Mesenchymal stem cell (in vitro differentiated cells and primary cell): ENCODE results near the gene SLC44A5.
"Not testable (repeated sequence)": the region's sequence is repeated elsewhere in the genome, so short reads cannot be mapped to it uniquely, and the experiment has no call there.

Source experiments
- DNase-seq: peaks from one replicate; pipeline ENCODE4 v3.0.0-alpha.2; 2013
- H2AFZ ChIP-seq: one replicate; pipeline ENCODE4 v1.6.1; 2013; ENCODE audit warnings: low read depth, mild to moderate bottlenecking, control low read depth, inconsistent platforms, low read length, moderate library complexity
- H2AK5ac ChIP-seq: 2 replicates; pipeline ENCODE4 v1.6.1; 2013; ENCODE audit warnings: low read length, moderate library complexity, mild to moderate bottlenecking, inconsistent platforms; ENCODE audit not compliant: severe bottlenecking
- H2BK120ac ChIP-seq: one replicate; pipeline ENCODE4 v1.6.1; 2013; ENCODE audit warnings: low read depth, mild to moderate bottlenecking, inconsistent platforms, low read length, moderate library complexity
- H2BK12ac ChIP-seq, 2 experiments: one replicate each; pipeline ENCODE4 v1.6.1; 2013; ENCODE audit warnings: inconsistent platforms in 2 of 2, low read length in 2 of 2, mild to moderate bottlenecking in 2 of 2, moderate library complexity in 2 of 2, control low read depth in 1 of 2
- H2BK15ac ChIP-seq: one replicate; pipeline ENCODE4 v1.6.1; 2013; ENCODE audit warnings: mild to moderate bottlenecking, low read depth, inconsistent platforms; ENCODE audit not compliant: poor library complexity, severe bottlenecking
- H2BK5ac ChIP-seq: 2 replicates; pipeline ENCODE4 v1.6.1; 2013; ENCODE audit warnings: low read depth, mild to moderate bottlenecking, low read length, control low read depth, inconsistent platforms; ENCODE audit not compliant: poor library complexity, severe bottlenecking
- H3K14ac ChIP-seq, 2 experiments: one replicate each; pipeline ENCODE4 v1.6.1; 2013; ENCODE audit warnings: inconsistent platforms in 2 of 2, low read length in 2 of 2, control low read depth in 1 of 2, mild to moderate bottlenecking in 1 of 2, moderate library complexity in 1 of 2
- H3K18ac ChIP-seq, 2 experiments: one replicate each; pipeline ENCODE4 v1.6.1; 2013; ENCODE audit warnings: inconsistent platforms in 2 of 2, low read length in 2 of 2, control low read depth in 1 of 2, low read depth in 1 of 2, mild to moderate bottlenecking in 1 of 2
- H3K23ac ChIP-seq, 2 experiments: one replicate each; pipeline ENCODE4 v1.6.1; 2013; ENCODE audit warnings: inconsistent platforms in 2 of 2, low read length in 2 of 2, mild to moderate bottlenecking in 2 of 2, moderate library complexity in 2 of 2, control low read depth in 1 of 2
- H3K27ac ChIP-seq: 2 replicates; pipeline ENCODE4 v1.5.1; 2013; ENCODE audit warnings: mild to moderate bottlenecking, moderate library complexity, low read length, control low read depth, inconsistent platforms; ENCODE audit not compliant: poor library complexity, severe bottlenecking
- H3K27me3 ChIP-seq, 2 experiments: 2 replicates each; pipeline versions ENCODE4 v1.6.1 to v1.7.0; 2013; ENCODE audit warnings: low read length in 2 of 2, mild to moderate bottlenecking in 2 of 2, moderate library complexity in 2 of 2, control low read depth in 1 of 2, inconsistent platforms in 1 of 2; ENCODE audit not compliant: control insufficient read depth in 1 of 2, insufficient read depth in 1 of 2
- H3K36me3 ChIP-seq, 2 experiments: 2 replicates each; pipeline versions ENCODE4 v1.6.1 to v1.7.0; 2013; ENCODE audit warnings: low read length in 2 of 2, control low read depth in 1 of 2, inconsistent platforms in 1 of 2, low read depth in 1 of 2, mild to moderate bottlenecking in 1 of 2; ENCODE audit not compliant: insufficient read depth in 2 of 2, control insufficient read depth in 1 of 2
- H3K4ac ChIP-seq, 2 experiments: one replicate each; pipeline ENCODE4 v1.6.1; 2013; ENCODE audit warnings: inconsistent platforms in 2 of 2, low read length in 2 of 2, mild to moderate bottlenecking in 2 of 2, moderate library complexity in 2 of 2, control low read depth in 1 of 2, low read depth in 1 of 2
- H3K4me1 ChIP-seq: 2 replicates; pipeline ENCODE4 v1.6.1; 2013; ENCODE audit warnings: low read depth, low read length, control low read depth; ENCODE audit not compliant: control insufficient read depth, insufficient read depth
- H3K4me2 ChIP-seq: 2 replicates; pipeline ENCODE4 v1.6.1; 2013; ENCODE audit warnings: low read length, mild to moderate bottlenecking, inconsistent platforms; ENCODE audit not compliant: poor library complexity, severe bottlenecking
- H3K4me3 ChIP-seq, 2 experiments: 2 replicates each; pipeline versions ENCODE4 v1.5.1 to v1.7.0; 2013; ENCODE audit warnings: low read length in 2 of 2, mild to moderate bottlenecking in 2 of 2, control low read depth in 1 of 2, low read depth in 1 of 2; ENCODE audit not compliant: insufficient read depth in 1 of 2
- H3K79me1 ChIP-seq: replicated peaks from 2 replicates; pipeline ENCODE4 v1.6.1; 2013; ENCODE audit warnings: mild to moderate bottlenecking, control low read depth, low read length, inconsistent platforms; ENCODE audit not compliant: poor library complexity, severe bottlenecking
- H3K9ac ChIP-seq: 2 replicates; pipeline ENCODE4 v1.7.0; 2013; ENCODE audit warnings: mild to moderate bottlenecking, low read length, moderate library complexity
- H3K9me3 ChIP-seq: 2 replicates; pipeline ENCODE4 v1.7.0; 2013; ENCODE audit warnings: mild to moderate bottlenecking, low read length; ENCODE audit not compliant: control insufficient read depth
- H4K8ac ChIP-seq: one replicate; pipeline ENCODE4 v1.6.1; 2013; ENCODE audit warnings: inconsistent platforms, mild to moderate bottlenecking, low read length, moderate library complexity
- H4K91ac ChIP-seq: one replicate; pipeline ENCODE4 v1.6.1; 2013; ENCODE audit warnings: mild to moderate bottlenecking, low read length, inconsistent platforms
- WGBS: methylation state at CpG from one replicate; pipeline ENCODE4 v1.1.7; 2013; ENCODE audit warnings: mixed read lengths; 5-methylcytosine and 5-hydroxymethylcytosine counted together

SLC44A5 gene

GRCh38 chr1:75198761-75199160 is 412.2 kb downstream of the SLC44A5 start:
- H4K91ac ChIP-seq: no peak overlapping the region
- no peak overlapping the region for H2BK120ac ChIP-seq
- no peak overlapping the region for H3K9ac ChIP-seq
- no peak overlapping the region for H2AK5ac ChIP-seq
- H2BK12ac ChIP-seq: no peak overlapping the region
- H2BK15ac ChIP-seq: no peak overlapping the region
- H3K36me3 ChIP-seq: no peaks in the 10 kb centered on the region
- H2BK5ac ChIP-seq: no peak overlapping the region
- no peak overlapping the region for H3K4ac ChIP-seq
- H3K23ac ChIP-seq: no peak overlapping the region
- H3K18ac ChIP-seq: no peak overlapping the region
- H4K8ac ChIP-seq: no peak overlapping the region
- H3K4me1 ChIP-seq: no peaks in the 10 kb centered on the region
- no peak for DNase-seq
- H3K79me1 ChIP-seq: no peaks in the 10 kb centered on the region
- H2AFZ ChIP-seq: no peak overlapping the region
- no peak overlapping the region for H3K4me3 ChIP-seq
- H3K14ac ChIP-seq: no peak overlapping the region
- H3K4me2 ChIP-seq: no peak overlapping the region
- peaks cover 0 to 4% of the 10 kb centered on the region in 2 experiments for H3K27me3 ChIP-seq
- H3K27ac ChIP-seq: no peak overlapping the region
- no CpG with 5 or more reads among the region's 1 CpG for WGBS
- no peaks in the 10 kb centered on the region for H3K9me3 ChIP-seq

GRCh38 chr1:75198163-75198562 is 412.8 kb downstream of the SLC44A5 start:
- no peak overlapping the region for H2BK120ac ChIP-seq
- no peak overlapping the region for H3K9ac ChIP-seq
- H3K14ac ChIP-seq: no peak overlapping the region
- H4K8ac ChIP-seq: no peak overlapping the region
- H3K18ac ChIP-seq: no peak overlapping the region
- H3K23ac ChIP-seq: no peak overlapping the region
- 74% methylated on average over 1 of the region's 1 CpG for WGBS
- no peaks in the 10 kb centered on the region for H3K36me3 ChIP-seq
- no peak overlapping the region for H2BK15ac ChIP-seq
- H3K79me1 ChIP-seq: no peaks in the 10 kb centered on the region
- H3K4me1 ChIP-seq: no peaks in the 10 kb centered on the region
- H3K4ac ChIP-seq: no peak overlapping the region
- H2AFZ ChIP-seq: no peak overlapping the region
- no peak overlapping the region for H4K91ac ChIP-seq
- H3K9me3 ChIP-seq: no peaks in the 10 kb centered on the region
- H3K4me2 ChIP-seq: no peak overlapping the region
- no peak overlapping the region for H2BK12ac ChIP-seq
- H3K4me3 ChIP-seq: no peak overlapping the region
- H2BK5ac ChIP-seq: no peak overlapping the region
- no peak overlapping the region for H3K27ac ChIP-seq
- DNase-seq: no peak
- H2AK5ac ChIP-seq: no peak overlapping the region
- H3K27me3 ChIP-seq: peaks cover 0 to 6% of the 10 kb centered on the region in 2 experiments

DNA sequence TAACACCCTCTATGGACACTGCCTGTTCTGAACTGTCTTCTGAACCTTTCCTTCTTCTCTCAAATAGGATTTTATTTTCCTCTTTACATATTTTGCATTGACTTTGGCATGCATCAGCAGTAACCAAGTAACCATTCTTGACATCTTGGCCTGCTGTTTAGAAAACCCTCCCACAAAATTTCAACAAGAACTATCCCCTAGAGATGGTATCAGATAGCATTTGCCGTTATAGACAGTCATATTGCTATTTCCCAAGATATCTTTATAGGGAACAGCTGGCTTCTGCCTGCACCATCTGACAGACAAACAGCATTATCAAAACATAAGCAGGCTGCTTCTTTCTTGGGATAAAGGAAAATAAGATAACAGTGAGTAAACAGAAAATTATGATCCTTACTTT is 422.0 kb downstream of the SLC44A5 start:
- no peak overlapping the region for H3K27ac ChIP-seq
- no peak overlapping the region for H3K4me3 ChIP-seq
- H4K91ac ChIP-seq: no peak overlapping the region
- no peak overlapping the region for H3K9ac ChIP-seq
- H2BK5ac ChIP-seq: no peak overlapping the region
- H2AK5ac ChIP-seq: no peak overlapping the region
- 71% methylated on average over 1 of the region's 1 CpG for WGBS
- no peak overlapping the region for H4K8ac ChIP-seq
- H3K79me1 ChIP-seq: no peaks in the 10 kb centered on the region
- no peak overlapping the region for H2BK15ac ChIP-seq
- H2BK120ac ChIP-seq: no peak overlapping the region
- H3K4me2 ChIP-seq: no peak overlapping the region
- DNase-seq: no peak
- H3K27me3 ChIP-seq: peaks cover 0 to 8% of the 10 kb centered on the region in 2 experiments
- H3K4me1 ChIP-seq: no peaks in the 10 kb centered on the region
- H3K18ac ChIP-seq: no peak overlapping the region
- no peak overlapping the region for H3K23ac ChIP-seq
- no peak overlapping the region for H3K14ac ChIP-seq
- no peak overlapping the region for H3K4ac ChIP-seq
- H3K36me3 ChIP-seq: no peaks in the 10 kb centered on the region
- no peak overlapping the region for H2AFZ ChIP-seq
- H2BK12ac ChIP-seq: no peak overlapping the region
- no peaks in the 10 kb centered on the region for H3K9me3 ChIP-seq

- not testable (repeated sequence) for H3K14ac ChIP-seq, H2BK5ac ChIP-seq, H4K8ac ChIP-seq, H3K18ac ChIP-seq, H3K36me3 ChIP-seq, H3K27me3 ChIP-seq, H3K4ac ChIP-seq, DNase-seq, H2BK120ac ChIP-seq, H4K91ac ChIP-seq, H3K27ac ChIP-seq, H3K4me1 ChIP-seq, H2BK12ac ChIP-seq, H2BK15ac ChIP-seq, H2AK5ac ChIP-seq, H3K79me1 ChIP-seq, H3K9ac ChIP-seq, H3K23ac ChIP-seq, H2AFZ ChIP-seq, H3K4me2 ChIP-seq, H3K4me3 ChIP-seq
- 84% methylated on average over 12 of the region's 13 CpGs for WGBS
- H3K9me3 ChIP-seq: peaks cover 12% of the 10 kb centered on the region
Measured at GRCh38 chr1:75181214-75181955, 429.5 kb downstream of the SLC44A5 start.
